ENCODE results near the gene SLC17A1.

The SLC17A1 gene

DNA sequence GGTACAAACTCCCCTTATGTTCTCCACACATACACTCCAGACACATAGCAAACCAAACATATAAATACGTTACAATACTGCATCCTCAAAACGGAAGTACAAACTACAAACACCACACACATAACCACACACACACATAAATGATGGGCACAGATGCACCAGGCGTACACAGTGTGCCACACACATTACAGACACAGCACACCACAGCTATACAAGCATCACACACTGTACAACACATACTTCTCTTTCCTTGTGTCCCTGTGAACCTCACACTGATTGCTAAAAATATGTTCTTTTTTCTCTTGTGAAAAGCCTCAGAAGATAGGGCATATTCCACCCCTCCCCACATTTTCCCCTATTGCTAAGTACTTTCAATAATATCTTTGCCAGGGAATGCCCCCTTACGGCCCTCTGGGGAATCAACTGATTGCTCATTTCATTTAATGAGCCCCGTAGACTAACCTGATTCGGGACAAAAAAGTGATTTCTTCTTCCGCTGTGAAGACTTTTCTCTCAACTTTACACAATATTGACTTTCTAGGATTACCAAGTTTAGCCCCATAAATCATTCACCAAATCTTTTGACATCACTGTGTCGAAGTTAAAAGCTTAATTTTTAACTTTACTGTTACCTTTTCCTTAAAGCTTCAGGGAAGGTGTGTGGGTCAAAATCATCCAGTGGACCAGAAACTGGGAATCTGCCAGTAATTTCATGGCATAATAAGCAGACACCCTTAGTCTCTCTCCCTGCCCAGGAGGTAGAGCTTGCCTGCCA is at the start of gene SLC17A1:
Gene SLC17A1, minus strand, starts transcription at position 521 of the 775 bp plus-strand sequence. CDS start 1,495 bp downstream, outside the sequence.
- Histone ChIP-seq H3K27ac (ENCODE audit: low read depth, low read length) (no peak within 1 kb of the TSS), H3K36me3 (ENCODE audit: insufficient read depth, low read length) (no peaks in the 10 kb centered on the region), H3K4me1 (ENCODE audit: insufficient read depth, low read length) (no peaks in the 10 kb centered on the region), H3K9ac (ENCODE audit: low read length) (no peak within 1 kb of the TSS), H3K9me3 (ENCODE audit: low read length) (no peaks in the 10 kb centered on the region), H3K4me3 (ENCODE audit: low read depth in 1 of 2, low read length in 2 of 2) (no peak within 1 kb of the TSS), H3K27me3 (ENCODE audit: control insufficient read depth in 1 of 2, insufficient read depth in 2 of 2, low read length in 2 of 2) (no peaks in the 10 kb centered on the region)

DNA sequence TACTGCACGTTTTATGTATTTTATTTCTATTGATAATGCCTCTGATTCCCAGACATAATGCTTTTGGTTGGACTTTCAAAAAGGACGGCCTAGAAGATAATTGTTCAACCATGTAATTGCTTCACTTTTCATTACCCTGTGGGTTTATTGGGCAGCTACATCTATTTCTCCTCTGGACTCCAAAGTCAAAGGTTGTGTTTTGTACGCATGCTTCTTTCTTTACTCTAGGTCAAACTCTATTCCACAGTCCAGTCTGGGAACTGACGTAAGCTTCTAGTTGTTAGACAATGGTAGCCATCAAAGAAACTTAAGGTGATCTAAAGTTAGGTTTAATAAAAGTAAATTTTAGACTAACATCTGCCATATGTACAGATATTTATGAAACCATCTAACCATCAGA is 48.7 kb upstream of the SLC17A1 start:
- H3K27me3 ChIP-seq (ENCODE audit: control insufficient read depth in 1 of 2, insufficient read depth in 2 of 2, low read length in 2 of 2) = no peaks in the 10 kb centered on the region

DNA sequence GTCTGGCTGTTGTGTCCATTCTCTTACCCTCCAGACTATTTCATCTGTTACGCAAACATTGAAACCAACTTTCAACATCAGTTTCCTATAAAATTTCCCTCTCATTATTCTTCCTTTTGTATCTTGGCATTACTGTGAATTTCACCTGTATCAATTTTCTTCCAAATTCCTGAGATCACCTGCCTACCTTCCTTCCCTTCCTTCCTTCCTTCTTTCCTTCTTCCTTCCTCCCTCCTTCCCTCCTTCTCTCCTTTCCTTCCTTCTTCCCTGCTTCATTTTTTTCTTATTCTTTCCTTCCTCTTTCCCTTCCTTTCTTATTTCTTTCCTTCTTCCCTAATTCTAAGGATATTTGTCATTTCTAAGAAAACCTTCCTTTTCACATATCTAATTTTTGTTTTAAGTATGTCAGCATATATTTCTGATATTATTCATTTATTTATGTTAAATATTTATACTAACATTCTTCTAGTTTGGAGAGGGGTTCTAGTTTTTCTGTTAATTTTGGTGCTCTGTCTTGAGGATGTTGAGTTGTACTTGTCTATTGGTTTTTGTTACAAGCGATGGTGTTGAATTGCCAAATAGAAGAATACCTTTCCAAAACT is 47.0 kb upstream of the SLC17A1 start:
- H3K4me1 ChIP-seq (ENCODE audit: insufficient read depth, low read length) = no peaks in the 10 kb centered on the region
- H3K27ac ChIP-seq (ENCODE audit: low read depth, low read length) = no peak overlapping the region
- H3K4me3 ChIP-seq (ENCODE audit: low read depth in 1 of 2, low read length in 2 of 2) = no peak overlapping the region
- no peaks in the 10 kb centered on the region for H3K36me3 ChIP-seq (ENCODE audit: insufficient read depth, low read length)
- no peak overlapping the region for H3K9ac ChIP-seq (ENCODE audit: low read length)
- no peaks in the 10 kb centered on the region for H3K27me3 ChIP-seq (ENCODE audit: control insufficient read depth in 1 of 2, insufficient read depth in 2 of 2, low read length in 2 of 2)
- H3K9me3 ChIP-seq (ENCODE audit: low read length) = no peaks in the 10 kb centered on the region

More for the DNA sequence above, 48.7 kb upstream of the SLC17A1 start:
- Histone ChIP-seq H3K9me3 (ENCODE audit: low read length) (no peaks in the 10 kb centered on the region), H3K36me3 (ENCODE audit: insufficient read depth, low read length) (no peaks in the 10 kb centered on the region), H3K4me3 (ENCODE audit: low read depth in 1 of 2, low read length in 2 of 2) (no peak overlapping the region), H3K27ac (ENCODE audit: low read depth, low read length) (no peak overlapping the region), H3K4me1 (ENCODE audit: insufficient read depth, low read length) (no peaks in the 10 kb centered on the region), H3K9ac (ENCODE audit: low read length) (no peak overlapping the region)

DNA sequence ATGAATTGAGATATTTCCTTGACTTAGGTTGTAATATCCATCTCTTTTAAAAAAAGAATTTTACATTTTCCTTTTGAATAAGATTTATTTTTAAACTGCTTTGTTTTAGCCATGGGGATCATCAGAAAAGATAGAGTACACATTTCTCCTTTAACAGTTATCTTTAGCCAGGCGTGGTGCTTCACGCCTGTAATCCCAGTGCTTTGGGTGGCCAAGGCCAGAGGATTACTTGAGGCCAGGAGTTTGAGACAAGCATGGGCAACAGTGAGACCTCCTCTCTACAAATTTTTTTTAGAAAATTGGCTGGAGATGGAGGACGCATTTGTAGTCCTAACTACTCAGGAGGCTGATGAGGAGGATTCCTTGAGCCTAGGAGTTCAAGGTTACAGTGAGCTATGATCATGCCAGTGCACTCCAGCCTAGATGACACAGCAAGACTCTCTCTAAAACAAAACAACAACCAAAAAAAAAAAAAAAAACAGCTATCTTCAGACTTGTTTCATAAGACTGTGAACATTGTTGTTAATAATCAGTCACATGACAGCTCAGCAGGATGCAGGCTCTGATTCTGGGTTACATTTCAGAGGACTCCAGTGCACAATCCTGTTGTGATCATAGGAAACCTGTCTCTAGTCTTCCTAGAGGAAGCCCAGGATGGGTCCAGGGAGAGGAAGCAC is 44.2 kb upstream of the SLC17A1 start:
- no peaks in the 10 kb centered on the region for H3K27me3 ChIP-seq (ENCODE audit: control insufficient read depth in 1 of 2, insufficient read depth in 2 of 2, low read length in 2 of 2)
- H3K9me3 ChIP-seq (ENCODE audit: low read length) = no peaks in the 10 kb centered on the region
- no peaks in the 10 kb centered on the region for H3K36me3 ChIP-seq (ENCODE audit: insufficient read depth, low read length)
- H3K27ac ChIP-seq (ENCODE audit: low read depth, low read length) = no peak overlapping the region
- H3K4me3 ChIP-seq (ENCODE audit: low read depth in 1 of 2, low read length in 2 of 2) = no peak overlapping the region
- H3K9ac ChIP-seq (ENCODE audit: low read length) = no peak overlapping the region
- no peaks in the 10 kb centered on the region for H3K4me1 ChIP-seq (ENCODE audit: insufficient read depth, low read length)

GRCh38 chr6:25875563-25875905 is 43.7 kb upstream of the SLC17A1 start:
- Histone ChIP-seq H3K4me3 (ENCODE audit: low read depth in 1 of 2, low read length in 2 of 2) (no peak overlapping the region), H3K36me3 (ENCODE audit: insufficient read depth, low read length) (no peaks in the 10 kb centered on the region), H3K27me3 (ENCODE audit: control insufficient read depth in 1 of 2, insufficient read depth in 2 of 2, low read length in 2 of 2) (no peaks in the 10 kb centered on the region), H3K27ac (ENCODE audit: low read depth, low read length) (no peak overlapping the region), H3K9me3 (ENCODE audit: low read length) (no peaks in the 10 kb centered on the region), H3K4me1 (ENCODE audit: insufficient read depth, low read length) (no peaks in the 10 kb centered on the region), H3K9ac (ENCODE audit: low read length) (no peak overlapping the region)

- Histone ChIP-seq H3K4me1 (ENCODE audit: insufficient read depth, low read length) (no peaks in the 10 kb centered on the region), H3K27me3 (ENCODE audit: control insufficient read depth in 1 of 2, insufficient read depth in 2 of 2, low read length in 2 of 2) (no peaks in the 10 kb centered on the region), H3K27ac (ENCODE audit: low read depth, low read length) (no peak overlapping the region), H3K4me3 (ENCODE audit: low read depth in 1 of 2, low read length in 2 of 2) (no peak overlapping the region), H3K9me3 (ENCODE audit: low read length) (no peaks in the 10 kb centered on the region), H3K9ac (ENCODE audit: low read length) (no peak overlapping the region), H3K36me3 (ENCODE audit: insufficient read depth, low read length) (no peaks in the 10 kb centered on the region)
These were observed 43.1 kb upstream of the SLC17A1 start for GRCh38 chr6:25874822-25875562.

- H3K9ac ChIP-seq (ENCODE audit: low read length) = no peak within 1 kb of the TSS
- no peak within 1 kb of the TSS for H3K4me3 ChIP-seq (ENCODE audit: low read depth in 1 of 2, low read length in 2 of 2)
- no peaks in the 10 kb centered on the region for H3K27me3 ChIP-seq (ENCODE audit: control insufficient read depth in 1 of 2, insufficient read depth in 2 of 2, low read length in 2 of 2)
- H3K36me3 ChIP-seq (ENCODE audit: insufficient read depth, low read length) = no peaks in the 10 kb centered on the region
- H3K27ac ChIP-seq (ENCODE audit: low read depth, low read length) = no peak within 1 kb of the TSS
- no peaks in the 10 kb centered on the region for H3K4me1 ChIP-seq (ENCODE audit: insufficient read depth, low read length)
- no peaks in the 10 kb centered on the region for H3K9me3 ChIP-seq (ENCODE audit: low read length)
These were observed 42.3 kb upstream of the SLC17A1 start, which contains the start of gene SLC17A3 for GRCh38 chr6:25874118-25874517. Gene SLC17A3 (minus strand): TSS chr6:25874243. CDS start chr6:25868387, 5,856 bp downstream.

- no peak overlapping the region for H3K9ac ChIP-seq (ENCODE audit: low read length)
- no peak overlapping the region for H3K4me3 ChIP-seq (ENCODE audit: low read depth in 1 of 2, low read length in 2 of 2)
- no peaks in the 10 kb centered on the region for H3K4me1 ChIP-seq (ENCODE audit: insufficient read depth, low read length)
- no peaks in the 10 kb centered on the region for H3K9me3 ChIP-seq (ENCODE audit: low read length)
- H3K36me3 ChIP-seq (ENCODE audit: insufficient read depth, low read length) = no peaks in the 10 kb centered on the region
- H3K27ac ChIP-seq (ENCODE audit: low read depth, low read length) = no peak overlapping the region
- no peaks in the 10 kb centered on the region for H3K27me3 ChIP-seq (ENCODE audit: control insufficient read depth in 1 of 2, insufficient read depth in 2 of 2, low read length in 2 of 2)
These were observed 41.0 kb upstream of the SLC17A1 start for GRCh38 chr6:25872814-25873213.

DNA sequence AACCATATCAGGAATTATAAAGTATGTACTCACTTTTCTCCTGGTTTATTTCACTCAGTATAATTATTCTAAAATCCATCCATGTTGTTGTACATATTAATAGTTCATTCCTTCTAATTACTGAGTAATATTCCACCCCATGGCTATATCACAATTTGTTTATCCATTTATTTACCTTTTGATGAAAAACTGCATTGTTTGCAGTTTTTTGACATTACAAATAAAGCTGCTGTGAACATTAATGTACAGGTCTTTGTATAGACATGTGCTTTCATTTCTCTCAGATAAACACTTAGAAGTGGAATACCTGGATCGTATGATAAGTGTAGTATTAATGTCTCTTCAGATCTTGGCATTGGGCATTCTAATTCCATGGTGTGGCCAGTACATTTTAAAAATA is 38.0 kb upstream of the SLC17A1 start:
- Histone ChIP-seq H3K9ac (ENCODE audit: low read length) (no peak overlapping the region), H3K4me1 (ENCODE audit: insufficient read depth, low read length) (no peaks in the 10 kb centered on the region), H3K36me3 (ENCODE audit: insufficient read depth, low read length) (no peaks in the 10 kb centered on the region), H3K27ac (ENCODE audit: low read depth, low read length) (no peak overlapping the region), H3K9me3 (ENCODE audit: low read length) (no peaks in the 10 kb centered on the region), H3K4me3 (ENCODE audit: low read depth in 1 of 2, low read length in 2 of 2) (no peak overlapping the region), H3K27me3 (ENCODE audit: control insufficient read depth in 1 of 2, insufficient read depth in 2 of 2, low read length in 2 of 2) (no peaks in the 10 kb centered on the region)

- H3K4me1 ChIP-seq (ENCODE audit: insufficient read depth, low read length) = no peaks in the 10 kb centered on the region
- no peaks in the 10 kb centered on the region for H3K27me3 ChIP-seq (ENCODE audit: control insufficient read depth in 1 of 2, insufficient read depth in 2 of 2, low read length in 2 of 2)
- H3K4me3 ChIP-seq (ENCODE audit: low read depth in 1 of 2, low read length in 2 of 2) = no peak overlapping the region
- no peak overlapping the region for H3K27ac ChIP-seq (ENCODE audit: low read depth, low read length)
- no peaks in the 10 kb centered on the region for H3K9me3 ChIP-seq (ENCODE audit: low read length)
- H3K9ac ChIP-seq (ENCODE audit: low read length) = no peak overlapping the region
- no peaks in the 10 kb centered on the region for H3K36me3 ChIP-seq (ENCODE audit: insufficient read depth, low read length)
These were observed 36.8 kb upstream of the SLC17A1 start for GRCh38 chr6:25868436-25869183.

DNA sequence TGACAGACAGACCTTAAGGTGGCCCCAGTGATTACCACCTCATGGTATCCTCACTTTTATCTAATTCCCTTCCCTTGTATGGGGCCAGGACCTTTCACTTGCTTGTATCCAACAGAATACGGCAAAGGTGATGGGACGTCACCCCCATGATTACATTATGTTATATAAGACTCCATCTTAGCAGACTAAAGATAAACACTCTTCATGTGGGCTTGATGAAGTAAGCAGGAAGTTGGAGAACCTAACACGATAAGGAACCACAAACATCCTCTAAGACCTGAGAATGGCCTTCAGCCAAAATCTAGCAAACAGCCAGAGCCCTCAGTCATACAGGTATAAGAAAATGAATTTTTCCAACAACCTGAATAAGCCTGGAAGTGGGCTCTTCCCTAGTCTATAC is 34.2 kb upstream of the SLC17A1 start:
- no peaks in the 10 kb centered on the region for H3K4me1 ChIP-seq (ENCODE audit: insufficient read depth, low read length)
- no peak overlapping the region for H3K27ac ChIP-seq (ENCODE audit: low read depth, low read length)
- H3K9ac ChIP-seq (ENCODE audit: low read length) = no peak overlapping the region
- no peaks in the 10 kb centered on the region for H3K9me3 ChIP-seq (ENCODE audit: low read length)
- no peaks in the 10 kb centered on the region for H3K27me3 ChIP-seq (ENCODE audit: control insufficient read depth in 1 of 2, insufficient read depth in 2 of 2, low read length in 2 of 2)
- H3K36me3 ChIP-seq (ENCODE audit: insufficient read depth, low read length) = no peaks in the 10 kb centered on the region
- no peak overlapping the region for H3K4me3 ChIP-seq (ENCODE audit: low read depth in 1 of 2, low read length in 2 of 2)
